ENCODE results near the gene NPSR1.

- TF ChIP-seq ARNTL (CRISPR knock-in tag; IDR thresholded peaks at IDR 0.05; ENCODE audit: borderline replicate concordance, low read depth) (no peak), PATZ1 (CRISPR knock-in tag; IDR thresholded peaks at IDR 0.05; ENCODE audit: borderline replicate concordance) (no peak), POU6F1 (CRISPR knock-in tag; IDR thresholded peaks at IDR 0.05; ENCODE audit: borderline replicate concordance, low read depth) (no peak), TOX (CRISPR knock-in tag; IDR thresholded peaks at IDR 0.05; ENCODE audit: borderline replicate concordance) (no peak), ZFP3 (CRISPR knock-in tag; IDR thresholded peaks at IDR 0.05) (no peak), ZC3H10 (CRISPR knock-in tag; IDR thresholded peaks at IDR 0.05) (no peak), CREB5 (CRISPR knock-in tag; IDR thresholded peaks at IDR 0.05; ENCODE audit: low read depth) (no peak), BACH2 (CRISPR knock-in tag; IDR thresholded peaks at IDR 0.05; ENCODE audit: borderline replicate concordance) (no peak), SNAI2 (CRISPR knock-in tag; IDR thresholded peaks at IDR 0.05) (no peak), ZNF70 (CRISPR knock-in tag; IDR thresholded peaks at IDR 0.05) (no peak), RARB (CRISPR knock-in tag; IDR thresholded peaks at IDR 0.05) (no peak)
Observed at GRCh38 chr7:34879871-34880270, 221.9 kb downstream of the NPSR1 start.

Data from SK-N-SH treated with all-trans-retinoic acid at 6 μM for 48 hours (cell line).